ENCODE results near the gene CAMK2N2.

GRCh38 chr3:184289426-184289938 lies 28.1 kb upstream of the CAMK2N2 start:
- TF ChIP-seq POLR2A (IDR thresholded peaks at IDR 0.05; ENCODE audit: low read length) (no peak), GATA1 (IDR thresholded peaks at IDR 0.05; ENCODE audit: low read depth, low read length) (no peak)

Data from erythroblast (primary cell).